Fibroblast of villous mesenchyme (primary cell): Measurements from ENCODE around the gene GATA2. TPM values are rescaled to one million over a fixed set of nuclear protein-coding genes. Genes with fewer than 3 reads are reported as not detected.
A peak's percentile ranks its signal among the peaks of the same experiment; 100 is the strongest.

Experiments used
- DNase-seq: peaks from one replicate; pipeline ENCODE4 v3.0.0-alpha.2; 2010; ENCODE audit warnings: low read depth
- H3K4me3 ChIP-seq: 2 replicates; pipeline ENCODE4 v1.5.1; 2011; ENCODE audit warnings: low read depth, mild to moderate bottlenecking, low read length
- CTCF ChIP-seq: IDR thresholded peaks from 2 replicates; pipeline ENCODE4 v1.5.1; 2012; ENCODE audit warnings: low read depth, mild to moderate bottlenecking, low read length; ENCODE audit not compliant: insufficient read depth
- total RNA-seq: library from RNA; depleted of rRNA; stranded (reverse); fragments of >200 nt; gene quantifications from 2 replicates; pipeline ENCODE4 v1.2.3, GENCODE V29; 2012

The GATA2 gene
- total RNA-seq, result 26.7 and 41.0 TPM in 2 replicates

- peak; percentile 12 for TF ChIP-seq CTCF
- peak; percentile 33 for DNase-seq
- peak within 1 kb of the TSS; percentile 85 for H3K4me3 ChIP-seq
Measured at GRCh38 chr3:128492671-128493569, at the start of gene GATA2. Gene GATA2, minus strand, starts transcription at chr3:128493201. Its CDS starts 6,170 bp downstream, at chr3:128487031.

- no peak for TF ChIP-seq CTCF
- H3K4me3 ChIP-seq, result no peak overlapping the region
- no peak for DNase-seq
Measured at GRCh38 chr3:128541246-128541645, 48.2 kb upstream of the GATA2 start.

- no peak for DNase-seq
- TF ChIP-seq CTCF, result no peak
- H3K4me3 ChIP-seq, result no peak overlapping the region
Measured at GRCh38 chr3:128539376-128539775, 46.4 kb upstream of the GATA2 start.

- DNase-seq, result no peak
- no peak overlapping the region for H3K4me3 ChIP-seq
- TF ChIP-seq CTCF, result no peak
Measured at GRCh38 chr3:128537091-128537703, 44.2 kb upstream of the GATA2 start.

- no peak for DNase-seq
- no peak for TF ChIP-seq CTCF
Measured at GRCh38 chr3:128532012-128532983, 39.3 kb upstream of the GATA2 start.

More at GRCh38 chr3:128532012-128532983, 39.3 kb upstream of the GATA2 start:
- H3K4me3 ChIP-seq, result no peak overlapping the region
